ENCODE results near the gene CWC22.
"Not testable (repeated sequence)": the region's sequence is repeated elsewhere in the genome, so short reads cannot be mapped to it uniquely, and the experiment has no call there.

Gene CWC22

DNA sequence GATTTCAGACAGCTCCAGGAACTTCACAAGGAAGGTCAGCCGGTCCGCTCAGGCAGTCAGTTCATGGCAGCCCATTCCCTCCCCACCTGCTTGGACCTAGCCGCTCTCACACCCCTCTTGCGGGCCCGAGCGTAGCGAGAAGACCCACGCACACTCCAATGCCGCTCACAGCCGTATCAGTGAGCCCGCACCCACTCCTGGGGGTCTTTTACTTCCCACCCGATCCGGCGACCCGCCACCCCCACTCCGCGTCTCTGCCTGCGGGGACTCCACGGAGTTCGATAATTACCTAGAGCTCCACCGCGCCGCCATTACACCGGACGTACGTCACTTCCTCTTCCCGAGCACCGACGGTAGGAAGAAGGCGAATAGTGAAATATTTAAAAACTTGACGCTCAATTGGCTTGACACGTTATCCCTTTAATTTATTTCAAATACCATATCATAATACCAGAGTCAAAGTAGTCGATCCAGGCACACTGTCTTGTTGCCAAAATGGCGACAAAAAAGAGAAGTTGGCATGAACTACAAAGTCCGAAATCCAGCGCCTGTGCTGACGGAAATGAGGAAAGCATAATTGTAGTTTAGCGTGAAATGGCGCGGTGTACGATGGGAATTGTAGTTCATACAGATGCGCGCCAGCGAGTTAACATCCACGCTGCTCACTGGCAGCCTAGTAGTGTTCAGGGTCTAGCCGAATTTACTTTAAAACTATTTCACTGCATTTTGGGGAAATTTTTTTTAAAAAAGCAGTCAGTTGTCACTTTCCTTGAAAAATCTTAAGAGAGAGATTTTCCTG, at the start of gene CWC22:
Gene CWC22 (minus strand): TSS at position 517 of the 799 bp plus-strand sequence. CDS start 13,956 bp downstream, outside the sequence.
- DNase-seq (ENCODE audit: low spot score): peak; percentile 94

DNA sequence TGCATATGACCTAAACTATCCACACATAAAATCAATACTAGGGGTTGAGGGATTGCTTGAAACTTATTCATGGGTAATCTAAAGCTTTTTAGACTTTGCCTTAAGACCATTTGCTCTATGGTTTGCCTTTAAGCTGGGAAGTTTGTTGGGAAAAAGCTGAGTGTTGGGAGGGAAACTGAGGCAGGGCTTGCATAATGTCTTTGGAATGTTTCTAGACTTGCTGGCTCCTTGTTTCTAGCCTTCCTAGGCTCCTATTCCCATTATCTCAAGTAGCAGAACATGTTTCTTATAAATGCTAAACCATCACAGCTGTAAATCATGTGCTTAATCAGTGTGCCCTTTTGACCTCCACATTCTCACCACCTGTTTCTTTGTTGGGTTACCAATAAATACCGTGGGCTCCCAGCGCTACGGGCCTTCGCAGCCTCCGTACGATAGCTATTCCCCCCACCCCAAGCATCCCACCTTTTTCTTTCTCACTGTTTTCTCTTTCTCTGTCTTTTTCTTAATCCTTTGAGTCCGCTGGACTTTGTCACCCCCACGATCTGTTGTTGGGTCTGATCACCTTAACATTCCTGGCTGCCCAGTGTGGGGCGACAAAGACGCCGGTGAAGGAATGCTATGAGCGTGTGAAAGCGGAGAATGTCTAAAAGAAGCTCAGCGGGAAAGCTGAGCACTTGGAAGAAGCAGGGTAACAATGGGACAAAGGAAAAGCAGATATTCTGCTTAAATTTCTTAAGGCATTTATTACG, 49.4 kb upstream of the CWC22 start:
- no peak for DNase-seq (ENCODE audit: low spot score)

DNA sequence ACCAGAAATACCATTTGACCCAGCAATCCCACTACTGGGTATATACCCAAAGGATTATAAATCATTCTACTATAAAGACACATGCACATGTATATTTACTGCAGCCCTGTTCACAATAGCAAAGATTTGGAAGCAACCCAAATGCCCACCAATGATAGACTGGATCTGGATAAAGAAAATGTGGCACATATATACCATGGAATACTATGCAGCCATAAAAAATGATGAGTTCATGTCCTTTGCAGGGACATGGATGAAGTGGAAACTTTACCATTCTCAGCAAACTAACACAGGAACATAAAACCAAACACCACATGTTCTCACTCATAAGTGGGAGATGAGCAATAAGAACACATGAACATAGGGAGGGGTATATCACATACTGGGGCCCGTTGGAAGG, 47.5 kb upstream of the CWC22 start:
- not testable (repeated sequence) for DNase-seq (ENCODE audit: low spot score)

DNA sequence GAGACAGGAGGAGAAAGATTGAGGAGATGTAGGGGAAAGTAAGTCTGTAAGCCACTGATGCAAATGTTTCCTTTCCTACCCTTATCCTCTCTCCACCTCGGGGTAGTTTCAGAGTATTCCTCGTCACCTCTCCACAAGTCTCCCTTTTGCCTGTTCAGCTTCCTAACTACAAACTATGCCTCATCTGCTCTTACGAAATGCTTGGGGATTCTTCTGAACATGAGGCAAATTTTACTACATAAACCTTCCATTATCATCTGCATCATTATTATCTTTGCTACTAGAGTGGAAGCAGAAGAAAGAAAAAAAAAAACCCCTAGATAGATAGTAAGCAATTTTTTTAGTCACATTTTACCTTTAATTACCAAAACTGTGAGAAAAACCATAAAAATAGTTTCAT, 43.1 kb upstream of the CWC22 start:
- DNase-seq (ENCODE audit: low spot score): no peak

DNA sequence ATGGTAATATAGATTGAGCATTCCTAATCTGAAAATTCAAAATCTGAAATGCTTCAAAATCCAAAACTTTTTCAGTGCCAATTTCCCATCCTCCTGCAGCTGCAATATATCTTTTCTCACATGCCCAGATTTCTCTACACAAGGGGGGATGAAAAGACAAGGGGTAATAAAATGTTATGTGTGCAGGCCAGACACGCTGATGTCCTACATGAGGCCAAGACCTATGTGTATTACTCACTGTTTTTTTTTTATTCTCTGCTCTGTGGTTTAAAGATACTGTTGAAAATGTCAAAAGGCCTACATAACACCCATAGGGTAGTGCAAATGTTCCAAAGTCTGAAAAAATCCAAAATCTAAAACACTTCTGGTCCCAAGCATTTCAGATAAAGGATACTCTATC, 41.2 kb upstream of the CWC22 start:
- no peak for DNase-seq (ENCODE audit: low spot score)

DNA sequence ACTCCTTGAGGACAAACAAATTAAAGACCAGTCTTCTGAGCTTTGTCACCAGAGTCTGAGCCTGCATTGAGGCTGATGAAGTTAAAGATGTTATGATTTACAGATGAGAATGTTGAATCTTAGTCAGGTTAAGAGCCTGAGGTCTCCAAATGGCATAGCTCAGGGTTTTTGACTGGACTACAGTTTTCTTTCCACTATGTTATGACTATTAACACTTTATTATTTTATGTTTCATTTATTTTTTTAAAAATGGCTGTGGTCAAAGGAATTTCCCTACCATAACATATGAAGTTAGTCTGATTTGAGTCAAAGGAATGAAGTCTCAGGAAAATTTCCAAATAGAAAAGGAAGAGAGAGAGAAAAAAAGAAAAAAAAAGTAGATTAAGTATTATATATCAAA, 39.7 kb upstream of the CWC22 start:
- DNase-seq (ENCODE audit: low spot score): no peak

DNA sequence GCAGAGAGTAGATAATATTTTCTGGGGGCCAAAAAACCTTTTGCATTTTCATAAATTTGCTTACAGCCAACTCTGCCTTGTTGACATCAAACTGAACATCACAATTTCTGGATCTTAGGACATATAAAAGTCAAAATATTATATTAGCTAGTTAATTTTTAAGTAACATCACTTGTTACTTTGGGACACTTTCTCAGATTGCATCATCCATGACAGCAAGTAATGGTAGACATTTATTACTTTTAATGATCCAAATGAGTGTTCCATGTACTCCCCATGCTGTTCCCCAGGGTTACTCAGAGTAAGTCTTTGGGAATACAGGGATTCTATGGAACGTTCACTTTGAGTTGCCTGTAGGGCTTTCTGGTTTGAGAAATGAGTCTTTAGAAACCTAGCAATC, 39.1 kb upstream of the CWC22 start:
- no peak for DNase-seq (ENCODE audit: low spot score)

DNA sequence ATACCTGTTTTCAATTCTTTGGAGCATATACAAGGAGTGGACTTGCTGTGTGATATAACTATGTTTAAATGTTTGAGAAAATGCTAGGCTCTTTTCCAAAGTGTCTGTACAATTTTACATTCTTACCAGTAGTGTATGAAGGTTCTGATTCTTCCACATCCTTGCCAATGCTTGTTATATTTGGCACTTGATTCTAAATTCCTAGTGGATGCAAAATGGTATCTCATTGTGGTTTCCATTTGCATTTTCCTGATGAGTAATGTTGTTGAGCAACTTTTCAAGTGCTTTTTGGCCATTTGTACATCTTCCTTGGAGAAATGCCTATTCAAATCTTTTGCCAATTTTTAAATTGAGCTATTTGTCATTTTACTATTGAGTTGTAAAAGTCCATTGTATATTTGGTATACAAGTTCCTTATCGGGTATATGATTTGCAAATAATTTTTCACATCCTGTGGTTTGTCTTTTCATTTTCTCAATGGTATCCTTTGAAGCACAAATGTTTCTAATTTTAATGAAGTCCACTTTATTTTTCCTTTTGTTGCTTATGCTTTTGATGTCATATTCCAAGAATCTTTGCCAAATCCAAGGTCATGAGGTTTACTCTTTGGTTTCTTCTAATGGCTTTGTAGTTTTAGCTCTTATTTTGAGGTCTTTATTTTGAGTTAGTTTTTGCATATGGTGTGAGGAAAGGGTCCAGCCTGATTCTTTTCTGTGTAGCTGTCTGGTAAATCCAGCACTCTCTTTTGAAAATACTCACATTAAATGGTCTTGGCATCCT, 33.2 kb upstream of the CWC22 start:
- DNase-seq (ENCODE audit: low spot score): no peak

DNA sequence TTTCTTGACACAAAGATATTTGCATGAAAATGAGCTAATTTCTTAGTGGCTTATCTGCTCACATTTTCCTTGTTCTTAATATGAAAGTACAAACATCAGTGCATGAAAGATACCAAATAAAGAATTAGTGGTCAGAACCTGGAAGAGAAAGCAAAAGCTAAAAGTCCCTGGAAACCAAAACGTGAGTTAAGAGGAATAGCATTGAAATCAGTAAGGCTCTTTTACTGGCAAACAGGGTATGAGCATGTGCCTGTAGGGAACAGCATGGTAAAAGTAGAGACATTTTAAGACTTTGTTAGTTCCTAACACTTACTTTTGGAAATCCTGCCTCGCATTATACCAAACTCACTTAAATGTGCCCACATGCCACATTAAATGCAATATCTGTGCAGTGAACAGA, 31.9 kb upstream of the CWC22 start:
- no peak for DNase-seq (ENCODE audit: low spot score)

DNA sequence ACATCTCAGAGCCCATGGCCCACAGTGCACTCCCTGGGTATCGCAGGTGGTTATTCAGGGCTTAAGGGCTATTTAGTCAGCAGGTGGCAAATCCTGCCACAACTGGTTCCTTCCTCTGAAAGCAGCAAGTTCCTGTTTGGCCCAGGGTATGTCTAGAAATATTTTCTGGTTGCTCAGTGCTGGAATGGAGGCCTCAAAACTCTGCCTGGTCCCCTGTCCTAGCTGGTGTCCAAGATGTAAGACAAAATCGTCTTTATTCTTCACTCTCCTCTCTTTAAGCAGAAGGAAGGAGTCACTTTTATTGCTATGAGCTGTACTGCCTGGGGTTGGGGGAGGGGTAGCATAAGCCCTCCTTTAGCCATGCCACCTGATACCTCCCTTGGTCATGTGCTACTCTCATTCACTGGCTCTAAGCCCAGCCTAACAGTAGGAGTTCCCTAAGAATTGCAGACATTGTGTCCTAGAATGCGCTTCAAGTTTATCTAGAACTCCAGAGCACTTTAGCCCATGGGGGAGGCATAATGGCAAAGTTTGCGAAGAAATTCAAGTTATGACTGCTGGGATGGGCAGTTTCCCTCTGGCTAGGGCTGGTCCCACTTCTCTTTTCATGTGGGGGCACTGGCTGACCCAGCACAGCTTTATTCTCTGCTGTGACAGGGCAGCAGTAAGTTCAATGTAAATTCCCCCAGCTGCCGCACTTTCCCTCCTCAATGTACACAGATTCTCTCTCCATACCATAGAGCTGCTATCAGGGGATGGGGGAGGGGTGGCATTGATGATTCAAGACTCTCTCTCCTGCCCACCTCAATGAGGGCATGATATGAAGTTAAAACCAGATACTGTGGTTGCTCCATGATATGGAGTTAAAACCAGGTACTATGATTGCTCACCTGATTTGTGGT, 27.1 kb upstream of the CWC22 start:
- DNase-seq (ENCODE audit: low spot score): no peak

DNA sequence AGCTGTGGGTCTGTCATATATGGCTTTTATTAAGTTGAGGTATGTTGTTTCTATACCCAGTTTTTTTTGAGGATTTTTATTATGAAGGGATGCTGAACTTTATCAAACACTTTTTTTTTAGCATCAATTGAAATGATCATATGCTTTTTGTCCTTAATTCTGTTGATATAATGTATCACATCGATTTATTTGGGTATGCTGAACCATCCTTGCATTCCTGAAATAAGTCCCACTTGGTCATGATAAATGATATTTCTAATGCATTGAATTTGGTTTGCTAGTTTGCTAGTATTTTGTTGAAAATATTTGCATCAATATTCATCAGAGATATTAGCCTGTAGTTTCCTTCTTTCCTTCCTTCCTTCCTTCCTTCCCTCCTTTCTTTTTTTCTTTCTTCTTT, 22.5 kb upstream of the CWC22 start:
- no peak for DNase-seq (ENCODE audit: low spot score)

DNA sequence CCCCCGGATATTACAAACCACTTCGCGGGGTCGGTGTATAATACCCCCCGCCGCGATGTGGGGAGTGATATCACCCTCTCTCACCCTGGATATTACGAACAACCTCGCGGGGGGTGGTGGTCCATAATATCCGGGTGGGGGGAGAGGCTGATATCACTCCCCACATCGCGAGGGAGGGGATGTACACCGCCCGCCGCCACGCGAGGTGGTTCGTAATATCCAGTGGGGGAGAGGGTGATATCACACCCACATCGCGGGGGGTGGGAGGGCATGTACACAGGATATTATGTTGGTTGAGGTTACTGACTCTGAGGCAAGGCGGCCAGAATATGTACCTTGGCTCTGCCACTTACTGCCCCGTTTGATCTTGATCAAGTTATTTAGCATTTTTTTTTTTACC, 14.8 kb upstream of the CWC22 start:
- no peak for DNase-seq (ENCODE audit: low spot score)

DNA sequence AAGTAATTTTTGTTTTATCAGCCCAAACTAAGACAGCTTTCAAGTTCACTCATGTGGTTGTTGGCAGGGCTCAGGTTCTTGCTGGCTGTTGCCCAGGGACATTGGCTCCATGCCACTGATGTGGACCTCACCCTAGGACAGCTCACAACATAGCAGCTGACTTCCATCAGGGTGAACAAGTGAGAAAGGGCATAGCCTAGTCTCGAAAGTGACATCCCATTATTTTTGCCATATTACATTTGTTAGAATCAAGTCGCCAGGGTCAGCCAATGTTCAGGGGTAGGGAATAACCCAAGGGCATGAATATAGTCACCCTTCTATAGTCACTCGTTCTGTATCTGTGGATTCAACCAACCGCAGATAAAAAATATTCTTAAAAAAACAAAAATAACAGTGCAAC, 10.7 kb upstream of the CWC22 start:
- DNase-seq (ENCODE audit: low spot score): no peak

DNA sequence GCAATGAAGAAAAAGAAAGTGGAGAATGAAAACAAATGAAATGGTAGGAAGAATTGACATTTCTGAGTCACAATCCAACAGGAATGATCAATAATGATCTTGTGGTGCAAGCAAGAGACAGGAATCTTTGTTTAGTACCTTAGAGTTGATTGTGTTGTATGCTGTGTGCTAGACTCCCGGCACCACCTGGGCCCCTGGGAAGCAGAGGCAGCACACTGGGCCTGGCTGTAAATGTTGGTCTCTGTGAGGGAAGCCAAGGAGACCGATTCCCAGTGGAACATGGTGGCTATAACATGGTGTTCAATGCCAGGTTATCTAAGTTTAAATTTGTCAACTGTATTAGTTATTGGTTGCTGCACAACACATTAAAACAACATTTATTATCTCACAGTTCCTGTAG, 9.8 kb upstream of the CWC22 start:
- no peak for DNase-seq (ENCODE audit: low spot score)

DNA sequence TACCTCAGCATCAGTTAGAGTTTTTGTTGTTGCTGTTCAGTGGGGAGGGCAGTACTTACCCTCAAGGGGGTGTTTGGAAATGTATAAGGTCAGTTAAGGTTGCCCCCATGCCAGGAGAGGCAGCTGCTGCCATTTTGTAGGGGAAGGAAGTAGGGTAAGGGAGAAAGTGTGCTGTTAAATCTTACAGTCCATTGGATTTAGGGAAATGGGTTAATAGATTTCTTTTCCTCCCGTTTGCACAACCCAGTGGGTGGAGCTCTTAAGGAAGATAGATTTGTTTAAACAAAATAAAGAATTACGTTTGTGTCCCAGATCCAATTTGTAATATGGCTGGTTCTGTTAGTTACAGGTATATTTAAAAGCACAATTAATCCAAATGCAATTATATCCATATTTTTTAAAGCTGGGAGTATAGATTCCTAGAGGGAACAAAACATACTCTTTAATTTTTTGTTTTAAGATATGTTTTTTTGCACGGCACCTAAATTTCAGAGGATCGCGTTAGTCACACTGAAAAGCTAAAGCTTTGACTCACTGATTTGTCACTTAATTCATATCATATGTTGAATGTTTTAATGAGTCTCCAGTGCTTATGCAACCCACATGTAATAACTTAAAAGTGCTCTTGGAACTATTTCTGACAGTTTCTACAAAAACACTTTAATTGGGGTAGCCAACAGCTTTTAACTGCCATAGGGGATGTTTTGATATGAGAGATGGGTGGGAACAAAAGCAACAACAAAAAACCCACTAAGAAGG, 9.0 kb upstream of the CWC22 start:
- DNase-seq (ENCODE audit: low spot score): no peak

DNA sequence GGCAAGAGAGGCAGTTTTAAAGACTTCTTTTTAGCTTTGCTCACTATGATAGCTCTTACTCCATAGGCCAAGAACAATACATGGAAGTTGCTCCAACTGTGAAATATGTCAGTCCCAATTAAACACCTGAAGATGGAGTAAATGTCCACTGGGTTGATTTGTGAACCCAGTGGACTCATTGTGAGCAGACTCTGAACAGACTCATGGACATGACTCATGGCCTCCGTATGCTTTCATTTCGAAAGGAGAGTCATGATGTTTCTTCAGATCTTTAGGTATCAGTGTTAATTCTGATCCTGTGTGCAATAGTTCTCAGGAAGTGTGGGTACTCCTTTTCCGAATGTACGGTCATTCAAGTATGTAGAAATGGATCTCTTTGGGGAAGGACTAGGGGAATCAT, 5.4 kb upstream of the CWC22 start:
- DNase-seq (ENCODE audit: low spot score): no peak

DNA sequence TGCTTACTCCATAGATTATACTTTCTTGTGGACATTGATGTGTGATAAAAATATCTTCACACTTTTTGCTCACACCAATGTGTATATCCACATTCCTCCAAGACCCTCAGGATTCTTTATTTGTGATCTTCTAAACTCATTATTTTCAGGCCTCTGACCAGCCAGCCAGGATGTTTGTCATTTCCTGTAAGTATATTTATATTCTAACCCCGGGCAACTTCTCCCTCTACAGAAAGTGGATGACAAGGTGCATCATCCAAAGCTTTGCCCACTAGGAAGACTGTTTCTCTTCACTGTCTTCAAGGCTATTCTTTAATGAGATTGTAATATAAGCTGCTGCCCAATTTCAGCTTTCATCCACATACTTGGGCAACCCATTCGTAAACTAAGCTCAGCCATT, 3.6 kb upstream of the CWC22 start:
- no peak for DNase-seq (ENCODE audit: low spot score)

DNA sequence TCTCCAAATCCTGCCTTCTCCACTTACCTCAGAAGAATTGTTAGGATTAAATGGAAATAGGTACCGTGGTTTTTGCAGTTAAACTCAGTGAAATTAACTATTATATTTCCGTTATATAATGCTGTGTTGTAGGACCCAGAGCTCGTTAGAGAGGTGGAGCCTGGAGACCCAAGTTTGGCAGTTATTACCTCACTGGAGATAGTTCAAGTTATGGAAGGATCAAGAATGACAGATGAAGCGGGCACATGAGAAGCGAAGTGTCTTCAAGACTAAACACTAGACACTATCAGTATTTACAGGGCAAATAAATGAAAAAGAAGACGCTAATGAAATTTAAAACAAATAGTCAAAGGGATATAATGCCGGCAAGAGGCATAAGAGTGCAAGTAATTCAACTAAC, 866 bp downstream of the CWC22 start:
- DNase-seq (ENCODE audit: low spot score): no peak

DNA sequence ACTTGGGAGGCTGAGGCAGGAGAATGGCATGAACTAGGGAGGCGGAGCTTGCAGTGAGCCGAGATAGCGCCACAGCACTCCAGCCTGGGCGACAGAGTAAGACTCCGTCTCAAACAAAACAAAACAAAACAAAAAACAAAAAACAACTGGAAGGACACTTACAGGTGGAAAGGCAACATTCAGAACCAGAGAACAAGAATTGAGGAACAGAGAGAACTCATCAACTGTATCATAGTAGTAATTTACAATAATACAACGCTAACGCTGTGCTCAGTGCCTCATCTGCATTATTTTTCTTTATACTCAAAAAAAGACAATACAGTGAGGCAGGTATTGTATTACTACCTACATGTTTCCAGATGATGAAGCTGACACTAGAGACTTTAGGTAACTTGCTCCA, 1.6 kb downstream of the CWC22 start:
- DNase-seq (ENCODE audit: low spot score): not testable (repeated sequence)

DNA sequence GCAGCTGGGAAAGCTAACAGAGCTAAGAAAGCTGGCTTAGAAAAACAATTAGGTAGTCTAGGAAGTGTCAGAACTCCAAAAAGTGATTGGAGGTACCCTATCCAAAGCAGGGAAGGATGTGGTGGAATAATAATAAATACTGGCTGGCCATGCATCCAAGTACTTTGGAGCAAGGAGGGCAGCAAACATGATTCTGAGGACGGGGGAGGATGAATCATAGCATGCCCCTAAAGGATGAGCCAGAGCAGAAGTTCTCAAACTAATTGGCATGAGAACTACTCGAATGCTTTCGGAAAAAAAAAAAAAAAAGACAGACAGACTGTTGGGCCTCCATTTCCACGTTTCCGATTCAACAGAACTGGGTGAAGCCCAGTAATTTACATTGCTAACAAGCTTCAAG, 2.4 kb downstream of the CWC22 start:
- no peak for DNase-seq (ENCODE audit: low spot score)

DNA sequence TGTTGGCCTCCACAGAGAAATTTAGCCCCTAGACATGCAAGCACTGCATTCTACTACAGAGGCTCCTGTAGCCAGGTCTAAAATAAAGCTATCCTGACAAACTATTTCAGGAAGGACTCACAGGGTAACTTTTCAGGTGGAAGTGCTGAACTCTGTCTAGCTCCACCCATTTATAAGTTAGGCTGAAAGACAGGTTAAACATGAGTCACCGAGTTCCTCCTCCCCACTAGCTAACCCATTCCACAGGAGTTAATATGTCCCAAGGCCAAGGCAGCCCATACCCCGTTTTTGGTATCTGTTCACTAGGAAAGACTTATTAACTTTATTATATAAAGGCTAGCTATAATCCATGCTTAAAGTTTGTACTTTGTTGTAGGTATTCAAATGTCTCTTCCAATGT, 3.5 kb downstream of the CWC22 start:
- no peak for DNase-seq (ENCODE audit: low spot score)

Measured in globus pallidus (tissue), 1 donor.